Hepatic stellate cell (primary cell): ENCODE measurements around the gene ACCSL.

Source experiments
- DNase-seq: peaks from one replicate; pipeline ENCODE4 v3.0.0; 2011; ENCODE audit warnings: low spot score

ACCSL gene

GRCh38 chr11:44018829-44019228, 29.0 kb upstream of the ACCSL start:
- no peak for DNase-seq

DNA sequence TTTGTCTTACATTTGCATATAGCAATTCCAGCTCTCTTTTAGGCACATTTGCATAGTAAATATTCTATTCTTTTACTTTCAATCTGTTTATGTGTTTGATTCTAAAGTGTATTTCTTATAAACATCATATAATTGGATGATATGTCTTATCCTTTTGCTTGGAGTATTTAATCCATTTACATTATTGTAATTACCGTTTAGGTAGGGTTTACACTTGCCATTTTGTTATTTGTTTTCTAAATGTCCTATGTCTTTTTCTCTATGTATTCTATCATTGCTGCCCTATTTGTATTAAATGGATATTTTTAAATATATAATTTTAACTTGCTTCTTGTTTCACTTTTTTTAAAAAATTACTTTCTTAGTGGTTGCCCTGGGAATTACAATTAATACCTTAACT, 22.8 kb upstream of the ACCSL start:
- DNase-seq, result no peak

- DNase-seq, result no peak
Observed at GRCh38 chr11:44025727-44026126, 22.1 kb upstream of the ACCSL start.

DNA sequence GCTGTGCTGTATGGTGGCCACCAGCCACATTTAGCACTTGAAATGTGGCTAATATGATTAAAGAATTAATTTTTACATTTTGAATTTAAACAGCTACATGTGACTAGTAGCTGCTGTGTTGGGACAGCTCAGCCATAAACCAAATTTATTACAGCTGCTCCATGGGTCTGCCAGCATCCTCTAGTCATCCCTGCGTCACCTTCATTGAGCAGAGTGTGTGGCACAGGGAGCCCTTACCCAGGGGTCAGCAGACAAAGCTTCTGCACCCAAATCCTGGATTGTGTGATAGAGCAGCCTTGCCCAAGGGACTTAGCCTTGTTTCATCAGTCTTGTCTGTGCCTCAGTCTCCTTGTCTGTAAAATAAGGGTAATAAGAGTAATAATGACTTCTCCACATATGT, 19.4 kb upstream of the ACCSL start:
- DNase-seq, result no peak

- no peak for DNase-seq
Observed at GRCh38 chr11:44028816-44029506, 18.8 kb upstream of the ACCSL start.

DNA sequence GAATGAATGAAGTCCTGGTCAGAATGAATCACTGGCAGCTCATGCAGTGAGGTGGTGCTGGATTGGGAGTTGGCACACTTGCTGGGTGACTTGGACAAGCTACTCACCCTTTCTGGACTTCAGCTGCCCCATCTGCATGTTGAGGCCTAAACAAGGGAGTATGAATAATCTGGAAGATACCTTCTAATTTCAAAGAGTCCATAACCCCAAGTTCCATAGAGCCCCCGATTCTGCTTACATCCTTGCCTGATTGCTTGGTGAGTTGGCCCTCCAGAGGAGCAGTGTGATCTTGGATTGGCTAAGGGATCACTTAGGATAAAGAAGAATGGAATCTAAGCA, 18.3 kb upstream of the ACCSL start:
- no peak for DNase-seq

- DNase-seq, result no peak
Observed at GRCh38 chr11:44029977-44030911, 17.5 kb upstream of the ACCSL start.

- no peak for DNase-seq
Observed at GRCh38 chr11:44030996-44031395, 16.8 kb upstream of the ACCSL start.

DNA sequence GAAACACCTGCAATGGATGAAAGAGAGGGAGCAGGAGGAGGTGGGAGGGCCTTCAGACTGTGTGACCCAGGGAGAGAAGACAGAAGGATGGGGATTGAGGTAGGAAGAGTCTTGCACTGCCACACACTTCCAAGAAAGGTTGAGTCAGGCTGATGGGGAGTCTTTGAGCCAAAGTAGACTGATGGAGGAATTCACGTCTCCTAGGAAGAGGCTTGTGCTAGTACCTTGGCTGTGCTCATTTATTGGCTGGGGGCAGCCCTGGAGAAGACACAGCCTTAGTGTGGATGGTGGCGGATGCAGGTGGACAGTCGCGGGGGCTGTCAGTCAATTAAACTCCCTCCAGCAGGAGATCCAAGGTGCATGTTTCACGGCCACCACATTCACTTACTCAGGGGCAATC, 16.2 kb upstream of the ACCSL start:
- DNase-seq, result no peak

GRCh38 chr11:44032299-44033085, 15.3 kb upstream of the ACCSL start:
- peak; percentile 72 for DNase-seq

- DNase-seq, result no peak
Observed at GRCh38 chr11:44033411-44033850, 14.3 kb upstream of the ACCSL start.

- DNase-seq, result no peak
Observed at GRCh38 chr11:44033856-44034255, 13.9 kb upstream of the ACCSL start.

DNA sequence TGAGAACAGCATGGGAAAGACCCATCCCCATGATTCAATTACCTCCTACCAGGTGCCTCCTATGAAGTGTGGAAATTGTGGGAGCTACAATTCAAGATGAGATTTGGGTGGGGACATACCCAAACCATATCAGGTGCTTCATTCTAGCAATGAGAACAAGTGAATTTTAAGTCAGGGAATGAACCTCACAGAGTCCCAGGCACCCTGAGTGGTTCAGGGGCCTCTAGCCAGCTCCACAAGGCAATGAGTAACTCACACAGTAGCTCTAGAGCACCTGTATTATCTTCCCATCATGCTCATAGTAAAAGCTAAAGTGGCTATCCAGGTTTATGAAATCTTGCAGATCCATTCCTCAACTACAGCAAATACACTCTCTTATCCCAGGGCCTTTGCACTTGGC, 13.1 kb upstream of the ACCSL start:
- no peak for DNase-seq

GRCh38 chr11:44036811-44037657, 10.7 kb upstream of the ACCSL start:
- peak; percentile 68 for DNase-seq

DNA sequence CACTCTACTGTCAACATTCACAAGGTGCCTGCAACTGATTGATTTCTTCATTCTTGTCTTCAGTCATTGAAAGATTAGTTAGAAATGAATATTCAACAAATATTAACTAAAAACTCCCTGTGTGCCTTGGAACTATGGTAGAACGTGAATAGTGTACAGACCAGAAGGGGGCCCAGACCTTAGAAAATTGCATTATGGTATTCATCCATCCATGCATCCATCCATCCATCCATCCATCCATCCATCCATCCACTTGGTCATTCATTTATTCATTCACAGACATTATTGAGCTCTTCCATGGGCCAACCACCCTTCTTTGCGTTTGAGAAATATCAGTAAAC, 10.2 kb upstream of the ACCSL start:
- no peak for DNase-seq

GRCh38 chr11:44043157-44043556, 4.6 kb upstream of the ACCSL start:
- DNase-seq, result no peak

DNA sequence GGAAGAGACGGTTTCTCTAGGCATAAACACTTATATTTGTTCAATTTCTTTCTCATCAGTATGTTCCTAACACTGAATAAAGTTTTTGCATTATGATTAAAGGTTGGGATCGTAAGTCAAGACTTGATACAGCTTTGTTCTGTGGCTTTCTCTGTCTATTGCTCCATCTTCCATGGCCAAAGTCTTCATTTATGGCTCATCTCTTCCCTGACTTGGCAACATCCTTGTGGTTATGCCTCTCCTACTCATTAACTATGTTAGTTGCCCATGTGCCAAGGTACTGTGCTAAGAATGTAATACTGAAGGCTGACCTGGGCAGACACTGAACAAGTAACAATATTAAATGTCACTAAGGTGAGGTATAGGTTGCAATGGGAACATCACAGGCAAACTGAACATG, 1.6 kb upstream of the ACCSL start:
- no peak for DNase-seq

DNA sequence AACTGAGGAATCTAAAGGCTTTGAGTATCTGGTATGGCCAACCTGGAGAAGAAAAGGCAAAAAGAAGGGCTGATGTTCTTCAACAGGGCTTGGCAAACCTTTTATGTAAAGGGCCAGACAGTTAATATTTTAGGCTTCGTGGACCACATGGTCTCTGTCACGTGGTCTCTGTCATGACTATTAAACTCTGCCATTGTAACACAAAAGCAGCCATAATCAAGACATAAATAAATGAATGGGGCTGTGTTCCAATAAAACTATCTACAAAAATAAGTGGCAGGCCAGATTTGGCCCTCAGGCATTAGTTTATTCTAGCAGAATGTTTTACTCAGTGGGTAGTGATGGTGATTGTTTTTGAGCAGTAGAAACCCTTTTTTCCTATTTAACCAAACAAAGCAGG, 483 bp upstream of the ACCSL start:
- DNase-seq, result no peak

GRCh38 chr11:44049832-44050231, 2.1 kb downstream of the ACCSL start:
- no peak for DNase-seq

DNA sequence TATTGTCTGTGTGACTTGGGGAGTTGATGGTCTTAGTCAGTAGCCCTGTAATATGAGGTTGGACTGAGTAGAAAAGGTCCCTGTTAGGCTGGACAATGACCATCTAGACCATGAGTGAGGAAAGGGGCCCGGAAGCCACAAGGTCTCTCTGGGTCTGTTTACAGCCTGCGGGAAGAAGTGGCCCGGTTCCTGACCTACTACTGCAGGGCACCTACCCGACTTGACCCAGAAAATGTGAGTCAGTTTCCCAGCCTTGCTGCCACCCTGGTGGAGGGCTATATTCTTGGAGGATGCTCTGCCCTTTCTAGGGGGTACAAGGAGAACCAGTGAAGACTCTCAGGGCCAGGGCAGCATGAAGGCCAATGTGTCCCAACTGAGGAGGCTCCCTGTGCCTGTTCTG, 3.4 kb downstream of the ACCSL start:
- no peak for DNase-seq

DNA sequence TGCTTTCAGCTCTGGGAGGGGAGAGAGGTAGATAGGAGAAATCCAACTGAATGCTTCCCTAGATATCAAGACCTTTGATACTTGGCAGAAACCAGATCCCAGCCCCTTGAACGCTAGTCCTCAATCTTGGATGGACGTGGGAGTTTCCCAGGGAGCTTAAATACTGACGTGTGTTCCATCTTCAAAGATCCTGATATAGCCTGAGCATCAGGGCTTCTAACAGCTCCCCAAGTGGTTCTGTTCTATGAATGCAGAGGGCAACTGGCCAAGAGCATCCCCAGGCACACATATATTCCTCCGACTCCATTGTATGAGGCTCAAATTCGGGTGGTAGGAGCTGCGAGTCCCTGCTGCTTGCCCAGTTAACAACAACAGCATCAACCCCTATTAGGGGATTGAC, 9.6 kb downstream of the ACCSL start:
- no peak for DNase-seq

GRCh38 chr11:44058275-44058674, 10.5 kb downstream of the ACCSL start:
- DNase-seq, result no peak
